ENCODE data around the gene ATG9B.

- no peak for TF ChIP-seq TAF1 (IDR thresholded peaks at IDR 0.05; ENCODE audit: borderline replicate concordance, low read depth, low read length)
- TF ChIP-seq POLR2AphosphoS5 (IDR thresholded peaks at IDR 0.05; ENCODE audit: low read depth, low read length): no peak
- TF ChIP-seq POLR2A (IDR thresholded peaks at IDR 0.05; ENCODE audit: low read depth, low read length): no peak
Observed at GRCh38 chr7:150993511-150993910, 30.8 kb downstream of the ATG9B start.
